GM12891 (cell line): Measurements from ENCODE around the gene MYO1D.

Source experiments
- POLR2A ChIP-seq: IDR thresholded peaks from 2 replicates; pipeline ENCODE4 v1.6.1; 2011; ENCODE audit warnings: low read depth, low read length, control low read depth
- TAF1 ChIP-seq: IDR thresholded peaks from 2 replicates; pipeline ENCODE4 v1.6.1; 2011; ENCODE audit warnings: low read depth, low read length, control low read depth

DNA sequence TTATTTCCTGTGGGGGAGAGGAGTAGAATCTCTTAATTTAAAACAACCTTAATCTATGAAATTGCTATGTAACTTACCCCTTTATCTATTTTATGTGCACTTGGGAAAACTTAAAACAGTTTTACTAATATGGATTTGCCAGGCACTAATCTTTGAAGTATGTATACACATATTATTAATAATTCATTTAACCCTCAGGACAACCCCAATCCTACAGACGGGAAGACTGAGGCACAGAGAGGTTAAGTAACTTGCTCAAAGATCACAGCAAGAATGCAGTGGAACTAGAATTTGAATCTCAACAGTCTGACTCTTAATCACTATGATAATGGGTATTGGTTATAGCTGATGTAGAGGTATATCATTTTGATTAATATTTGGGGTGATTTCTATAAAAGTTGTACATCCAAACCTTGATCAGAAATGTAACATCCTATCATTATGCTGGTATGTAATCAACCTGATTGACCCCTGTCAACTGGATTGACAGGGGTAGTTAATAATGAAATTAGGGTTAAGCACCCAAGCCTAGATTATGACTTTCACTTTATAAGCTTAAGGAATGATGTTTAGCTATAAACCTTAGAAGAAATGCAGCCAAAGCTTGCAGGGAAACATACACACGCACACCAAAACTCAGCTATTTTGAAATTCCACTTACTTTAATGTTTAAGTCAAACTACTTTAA lies 1.6 kb downstream of the MYO1D start:
- TF ChIP-seq POLR2A (no peak), TAF1 (no peak)
